Ovary (tissue), 3 donors: ENCODE results near the gene INAFM1.

Experiments
- CTCF ChIP-seq, 3 donors: fragments of 450-650 bp in 2 of 3; fragments of 200-600 bp in 1 of 3; IDR thresholded peaks; one replicate each; pipeline versions ENCODE4 v1.5.1 to v1.8.0; 2016 to 2022; ENCODE audit warnings: antibody characterized with exemption in 3 of 3, mild to moderate bottlenecking in 1 of 3
- POLR2A ChIP-seq: fragments of 450-650 bp; IDR thresholded peaks from one replicate; pipeline ENCODE4 v1.6.1; 2017; ENCODE audit warnings: antibody characterized with exemption, mild to moderate bottlenecking, moderate library complexity
- donor health status: DM: no; HTN: no; CAD: no.

GRCh38 chr19:47240556-47240955 lies 34.1 kb upstream of the INAFM1 start:
- TF ChIP-seq CTCF (IDR thresholded peaks at IDR 0.05) (no peak), POLR2A (no peak)
